HepG2 (cell line): ENCODE results near the gene NPHP4. TPM values are rescaled to one million over a fixed set of nuclear protein-coding genes. Genes with fewer than 3 reads are reported as not detected.

Source experiments
- ATAC-seq: fragments of 200-7000 bp; cut with Tn5 transposase; 3 replicates; pipeline ENCODE4 v1.9.1; 2020; ENCODE audit warnings: mild to moderate bottlenecking, moderate library complexity
- BruUV-seq: library from RNA; stranded (reverse); fragments of 400-500 nt; replicated peaks from 2 replicates; lab custom pipeline; 2021; lab: Mats Ljungman, UMichigan
- CTCF ChIA-PET: fragments of 300-600 bp; formaldehyde crosslinking; extraction: SDS; loops from one replicate; lab custom pipeline; 2021; ENCODE audit warnings: low total read pairs, inconsistent platforms, low intra/inter-chr PET ratio; lab: Yijun Ruan, JAX
- POLR2A ChIA-PET: fragments of 350-600 bp; sonication (Branson Sonifier 250); formaldehyde crosslinking; loops from one replicate; lab custom pipeline; 2020; ENCODE audit warnings: antibody characterized with exemption, inconsistent platforms; lab: Yijun Ruan, JAX
- DNase-seq: peaks from one replicate; pipeline ENCODE4 v3.0.0-alpha.2; 2015; ENCODE audit warnings: low spot score
- FAIRE-seq: peaks from 3 replicates; lab custom pipeline; 2011; peaks lifted over from hg19 to GRCh38; lab: Jason Lieb, UNC
- H2AFZ ChIP-seq: one replicate; pipeline ENCODE4 v1.6.1; 2011; ENCODE audit warnings: low read length, inconsistent platforms
- H3K27ac ChIP-seq: fragments of 300-600 bp; 3 replicates; pipeline ENCODE4 v1.8.0; 2011; ENCODE audit warnings: mixed run types, mild to moderate bottlenecking, mixed read lengths, low read length, inconsistent platforms; ENCODE audit not compliant: insufficient read depth; ENCODE audit errors: extremely low read length
- H3K27me3 ChIP-seq, 2 experiments: fragments of 200-600 bp in 1 of 2; 2 replicates in 1 of 2; 3 replicates in 1 of 2; pipeline versions ENCODE4 v1.6.0 to v1.8.0; 2011; ENCODE audit warnings: low read length in 2 of 2, mild to moderate bottlenecking in 2 of 2, moderate library complexity in 2 of 2, inconsistent platforms in 1 of 2; ENCODE audit not compliant: insufficient read depth in 2 of 2, control insufficient read depth in 1 of 2
- H3K36me3 ChIP-seq, 2 experiments: fragments of 200-600 bp in 1 of 2; replicated peaks in 1 of 2; 2 replicates in 1 of 2; 3 replicates in 1 of 2; pipeline versions ENCODE4 v1.5.1 to v1.8.0; 2011; ENCODE audit warnings: low read length in 2 of 2, inconsistent platforms in 1 of 2; ENCODE audit not compliant: insufficient read depth in 2 of 2, control insufficient read depth in 1 of 2
- H3K4me1 ChIP-seq: 2 replicates; pipeline ENCODE4 v1.5.1; 2012; ENCODE audit warnings: low read length, inconsistent platforms; ENCODE audit not compliant: insufficient read depth
- H3K4me2 ChIP-seq: 2 replicates; pipeline ENCODE4 v1.6.0; 2011; ENCODE audit warnings: low read depth, low read length, inconsistent platforms
- H3K4me3 ChIP-seq, 3 experiments: fragments of 200-600 bp in 1 of 3; sonication (generic), shearing (Covaris generic) in 1 of 3; replicated peaks in 1 of 3; 2 replicates each; pipeline ENCODE4 v1.5.1; 2011 to 2016; ENCODE audit warnings: low read length in 3 of 3, inconsistent platforms in 2 of 3, low read depth in 2 of 3, mild to moderate bottlenecking in 2 of 3, control low read depth in 1 of 3, mixed read lengths in 1 of 3; ENCODE audit not compliant: insufficient read depth in 1 of 3
- H3K79me2 ChIP-seq: one replicate; pipeline ENCODE4 v1.6.1; 2011; ENCODE audit warnings: low read length, inconsistent platforms; ENCODE audit not compliant: insufficient read depth
- H3K9ac ChIP-seq: 2 replicates; pipeline ENCODE4 v1.6.0; 2011; ENCODE audit warnings: mild to moderate bottlenecking, low read depth, low read length, inconsistent platforms; ENCODE audit not compliant: insufficient read depth
- H3K9me3 ChIP-seq: 2 replicates; pipeline ENCODE4 v1.5.1; 2012; ENCODE audit warnings: mild to moderate bottlenecking, low read length
- H4K20me1 ChIP-seq: 2 replicates; pipeline ENCODE4 v1.6.0; 2011; ENCODE audit warnings: inconsistent platforms, mild to moderate bottlenecking, low read length, moderate library complexity; ENCODE audit not compliant: insufficient read depth
- HCFC1 ChIP-seq: fragments of 150-350 bp; IDR thresholded peaks from 2 replicates; pipeline ENCODE4 v1.6.1; 2014; ENCODE audit warnings: low read depth, low read length
- IRF2 ChIP-seq: IDR thresholded peaks from 2 replicates; pipeline ENCODE4 v1.6.1; 2018; ENCODE audit warnings: missing genetic modification reagents, missing compliant biosample characterization
- LRRFIP1 ChIP-seq: sonication (generic); formaldehyde crosslinking; conservative IDR thresholded peaks from 2 replicates; pipeline ENCODE4 v1.4.0; 2020; ENCODE audit warnings: missing genetic modification reagents
- MBD4 ChIP-seq: IDR thresholded peaks from 2 replicates; pipeline ENCODE4 v1.6.1; 2012; ENCODE audit warnings: low read length, inconsistent platforms, borderline replicate concordance
- NCOA5 ChIP-seq: sonication (generic); formaldehyde crosslinking; IDR thresholded peaks from 2 replicates; pipeline ENCODE4 v1.4.0; 2020; ENCODE audit warnings: missing genetic modification reagents
- NFKB2 ChIP-seq: sonication (generic); formaldehyde crosslinking; IDR thresholded peaks from 2 replicates; pipeline ENCODE4 v1.4.0; 2020; ENCODE audit warnings: missing genetic modification reagents, borderline replicate concordance
- NFKBIZ ChIP-seq: IDR thresholded peaks from 2 replicates; pipeline ENCODE4 v1.6.1; 2018; ENCODE audit warnings: missing genetic modification reagents, missing compliant biosample characterization
- TRIM22 ChIP-seq: fragments of 450-650 bp; IDR thresholded peaks from 2 replicates; pipeline ENCODE4 v1.6.1; 2017
- USF2 ChIP-seq, 2 experiments: sonication (generic) in 1 of 2; formaldehyde crosslinking in 1 of 2; IDR thresholded peaks; 2 replicates each; pipeline versions ENCODE4 v1.5.1 to v1.6.1; 2011 to 2020; ENCODE audit warnings: borderline replicate concordance in 1 of 2, low read depth in 1 of 2, low read length in 1 of 2, mild to moderate bottlenecking in 1 of 2, missing genetic modification reagents in 1 of 2, moderate library complexity in 1 of 2
- ZNF260 ChIP-seq: sonication (generic); formaldehyde crosslinking; IDR thresholded peaks from 2 replicates; pipeline ENCODE4 v1.4.0; 2020; ENCODE audit warnings: missing genetic modification reagents, low read depth, mild to moderate bottlenecking, borderline replicate concordance
- ZNF326 ChIP-seq: sonication (generic); formaldehyde crosslinking; IDR thresholded peaks from 2 replicates; pipeline ENCODE4 v1.4.0; 2020; ENCODE audit warnings: missing genetic modification reagents, borderline replicate concordance
- ZNF367 ChIP-seq: sonication (generic); formaldehyde crosslinking; IDR thresholded peaks from 2 replicates; pipeline ENCODE4 v1.4.0; 2020; ENCODE audit warnings: missing genetic modification reagents, borderline replicate concordance
- ZNF558 ChIP-seq: sonication (generic); formaldehyde crosslinking; IDR thresholded peaks from 2 replicates; pipeline ENCODE4 v1.9.0; 2022; ENCODE audit warnings: mild to moderate bottlenecking, missing genetic modification reagents, borderline replicate concordance
- ZNF781 ChIP-seq: sonication (generic); formaldehyde crosslinking; IDR thresholded peaks from 2 replicates; pipeline ENCODE4 v1.5.1; 2020; ENCODE audit warnings: borderline replicate concordance, mild to moderate bottlenecking, missing genetic modification reagents; ENCODE audit errors: not compliant biosample characterization
- WGBS: methylation state at CpG from one replicate; pipeline ENCODE4 v1.1.6; 2017; ENCODE audit warnings: low lambda C conversion rate; 5-methylcytosine and 5-hydroxymethylcytosine counted together
- in situ Hi-C: cut with HindIII; loops from 2 replicates; pipeline ENCODE4 v1.10.0; 2017; ENCODE audit warnings: low pct_unique_long_range_greater_than_20kb; ENCODE audit not compliant: extremely low pct_ligation_motif_present
- intact Hi-C: fragments of 100-400 bp; cut with micrococcal nuclease; formaldehyde crosslinking; loops from one replicate; pipeline ENCODE4 v1.10.0; 2022; ENCODE audit not compliant: unreplicated experiment
- polyA plus RNA-seq, 8 experiments: library from polyadenylated mRNA; depleted of rRNA in 3 of 8; stranded (reverse) in 7 of 8; unstranded in 1 of 8; fragments of >200 nt; fragmentation: Illumina TruSeq in 4 of 8; extraction: Trizol in 4 of 8; gene quantifications; 2 replicates each; pipeline versions ENCODE4 v1.2.1 to v1.2.3, GENCODE V29; 2011 to 2016; ENCODE audit warnings: low read depth in 4 of 8, missing spikeins in 1 of 8, mixed read lengths in 1 of 8; ENCODE audit not compliant: insufficient read depth in 1 of 8
- total RNA-seq, 5 experiments: library from RNA; depleted of rRNA; stranded (reverse); fragments of >200 nt; fragmentation: Illumina TruSeq; extraction: Trizol; gene quantifications; 2 replicates each; pipeline ENCODE4 v1.2.3, GENCODE V29; 2016; ENCODE audit warnings: low read depth in 1 of 5

NPHP4 gene
- total and polyA plus RNA-seq, 2 of the 13 experiments (the other 11 are each of a cell fraction or from before 2014, with no cell fraction given) = 4.4 to 6.8 TPM

GRCh38 chr1:5861871-5862825 lies 130.1 kb downstream of the NPHP4 start:
- Histone ChIP-seq H3K9me3 (no peaks in the 10 kb centered on the region), H3K27me3 (no peaks in the 10 kb centered on the region), H3K4me2 (no peak overlapping the region), H3K79me2 (no peaks in the 10 kb centered on the region), H3K4me1 (no peaks in the 10 kb centered on the region), H3K4me3 (no peak overlapping the region), H3K27ac (no peak overlapping the region), H3K36me3 (peaks cover 6 to 15% of the 10 kb centered on the region in 2 experiments; a peak in 3 of 5 replicates), H2AFZ (no peak overlapping the region), H3K9ac (no peak overlapping the region), H4K20me1 (no peaks in the 10 kb centered on the region)
- DNase-seq (no peak), FAIRE-seq (no peak), ATAC-seq (no peak)
- ChIA-PET CTCF (no interaction called here), POLR2A (no interaction called here)
- intact Hi-C loops (no loop called here), in situ Hi-C loops (no loop called here)
- no peak for TF ChIP-seq ZNF558 (CRISPR knock-in tag)
- no peak for TF ChIP-seq ZNF367 (CRISPR knock-in tag)
- TF ChIP-seq NFKB2 = no peak
- no peak for TF ChIP-seq HCFC1
- TF ChIP-seq NFKBIZ (CRISPR knock-in tag) = no peak
- no peak for TF ChIP-seq LRRFIP1 (CRISPR knock-in tag)
- no peak for TF ChIP-seq ZNF781 (CRISPR knock-in tag)
- no peak for TF ChIP-seq NCOA5 (CRISPR knock-in tag)
- no peak for TF ChIP-seq IRF2 (CRISPR knock-in tag)
- TF ChIP-seq USF2 (IDR thresholded peaks at IDR 0.05; ENCODE audit: low read depth, low read length) = no peak
- no peak for TF ChIP-seq USF2 (CRISPR knock-in tag; IDR thresholded peaks at IDR 0.05; ENCODE audit: borderline replicate concordance)
- TF ChIP-seq ZNF326 (CRISPR knock-in tag) = no peak
- TF ChIP-seq ZNF260 (CRISPR knock-in tag) = no peak
- no peak for TF ChIP-seq TRIM22
- no peak for TF ChIP-seq MBD4
- BruUV-seq = no TSS peak
- 96% methylated on average over 26 of the region's 27 CpGs for WGBS
